PC-3 (cell line): ENCODE data around the gene SUN1.

ENCODE experiments used
- EZH2phosphoT487 ChIP-seq: fragments of 300-600 bp; sonication (generic); IDR thresholded peaks from 2 replicates; pipeline ENCODE4 v1.6.1; 2018; ENCODE audit warnings: mild to moderate bottlenecking, antibody characterized with exemption, low read length, borderline replicate concordance
- TF ChIP-seq, protein P1 (sequence below): fragments of 300-600 bp; sonication (generic); conservative IDR thresholded peaks from 2 replicates; pipeline ENCODE4 v1.5.1; 2017; ENCODE audit warnings: antibody characterized with exemption, low read depth, mild to moderate bottlenecking, low read length

GRCh38 chr7:853366-854117 is 21.3 kb downstream of the SUN1 start:
- TF ChIP-seq, protein P1, sequence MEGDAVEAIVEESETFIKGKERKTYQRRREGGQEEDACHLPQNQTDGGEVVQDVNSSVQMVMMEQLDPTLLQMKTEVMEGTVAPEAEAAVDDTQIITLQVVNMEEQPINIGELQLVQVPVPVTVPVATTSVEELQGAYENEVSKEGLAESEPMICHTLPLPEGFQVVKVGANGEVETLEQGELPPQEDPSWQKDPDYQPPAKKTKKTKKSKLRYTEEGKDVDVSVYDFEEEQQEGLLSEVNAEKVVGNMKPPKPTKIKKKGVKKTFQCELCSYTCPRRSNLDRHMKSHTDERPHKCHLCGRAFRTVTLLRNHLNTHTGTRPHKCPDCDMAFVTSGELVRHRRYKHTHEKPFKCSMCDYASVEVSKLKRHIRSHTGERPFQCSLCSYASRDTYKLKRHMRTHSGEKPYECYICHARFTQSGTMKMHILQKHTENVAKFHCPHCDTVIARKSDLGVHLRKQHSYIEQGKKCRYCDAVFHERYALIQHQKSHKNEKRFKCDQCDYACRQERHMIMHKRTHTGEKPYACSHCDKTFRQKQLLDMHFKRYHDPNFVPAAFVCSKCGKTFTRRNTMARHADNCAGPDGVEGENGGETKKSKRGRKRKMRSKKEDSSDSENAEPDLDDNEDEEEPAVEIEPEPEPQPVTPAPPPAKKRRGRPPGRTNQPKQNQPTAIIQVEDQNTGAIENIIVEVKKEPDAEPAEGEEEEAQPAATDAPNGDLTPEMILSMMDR, result no peak
- TF ChIP-seq EZH2phosphoT487, result no peak
